ENCODE measurements around the gene DDX20. TPM values are rescaled to one million over a fixed set of nuclear protein-coding genes. Genes with fewer than 3 reads are reported as not detected.
A peak's percentile ranks its signal among the peaks of the same experiment; 100 is the strongest.

The DDX20 gene, protein sequence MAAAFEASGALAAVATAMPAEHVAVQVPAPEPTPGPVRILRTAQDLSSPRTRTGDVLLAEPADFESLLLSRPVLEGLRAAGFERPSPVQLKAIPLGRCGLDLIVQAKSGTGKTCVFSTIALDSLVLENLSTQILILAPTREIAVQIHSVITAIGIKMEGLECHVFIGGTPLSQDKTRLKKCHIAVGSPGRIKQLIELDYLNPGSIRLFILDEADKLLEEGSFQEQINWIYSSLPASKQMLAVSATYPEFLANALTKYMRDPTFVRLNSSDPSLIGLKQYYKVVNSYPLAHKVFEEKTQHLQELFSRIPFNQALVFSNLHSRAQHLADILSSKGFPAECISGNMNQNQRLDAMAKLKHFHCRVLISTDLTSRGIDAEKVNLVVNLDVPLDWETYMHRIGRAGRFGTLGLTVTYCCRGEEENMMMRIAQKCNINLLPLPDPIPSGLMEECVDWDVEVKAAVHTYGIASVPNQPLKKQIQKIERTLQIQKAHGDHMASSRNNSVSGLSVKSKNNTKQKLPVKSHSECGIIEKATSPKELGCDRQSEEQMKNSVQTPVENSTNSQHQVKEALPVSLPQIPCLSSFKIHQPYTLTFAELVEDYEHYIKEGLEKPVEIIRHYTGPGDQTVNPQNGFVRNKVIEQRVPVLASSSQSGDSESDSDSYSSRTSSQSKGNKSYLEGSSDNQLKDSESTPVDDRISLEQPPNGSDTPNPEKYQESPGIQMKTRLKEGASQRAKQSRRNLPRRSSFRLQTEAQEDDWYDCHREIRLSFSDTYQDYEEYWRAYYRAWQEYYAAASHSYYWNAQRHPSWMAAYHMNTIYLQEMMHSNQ
- total RNA-seq = 1 to 10 TPM; 6.1 to 8.8 TPM

DNA sequence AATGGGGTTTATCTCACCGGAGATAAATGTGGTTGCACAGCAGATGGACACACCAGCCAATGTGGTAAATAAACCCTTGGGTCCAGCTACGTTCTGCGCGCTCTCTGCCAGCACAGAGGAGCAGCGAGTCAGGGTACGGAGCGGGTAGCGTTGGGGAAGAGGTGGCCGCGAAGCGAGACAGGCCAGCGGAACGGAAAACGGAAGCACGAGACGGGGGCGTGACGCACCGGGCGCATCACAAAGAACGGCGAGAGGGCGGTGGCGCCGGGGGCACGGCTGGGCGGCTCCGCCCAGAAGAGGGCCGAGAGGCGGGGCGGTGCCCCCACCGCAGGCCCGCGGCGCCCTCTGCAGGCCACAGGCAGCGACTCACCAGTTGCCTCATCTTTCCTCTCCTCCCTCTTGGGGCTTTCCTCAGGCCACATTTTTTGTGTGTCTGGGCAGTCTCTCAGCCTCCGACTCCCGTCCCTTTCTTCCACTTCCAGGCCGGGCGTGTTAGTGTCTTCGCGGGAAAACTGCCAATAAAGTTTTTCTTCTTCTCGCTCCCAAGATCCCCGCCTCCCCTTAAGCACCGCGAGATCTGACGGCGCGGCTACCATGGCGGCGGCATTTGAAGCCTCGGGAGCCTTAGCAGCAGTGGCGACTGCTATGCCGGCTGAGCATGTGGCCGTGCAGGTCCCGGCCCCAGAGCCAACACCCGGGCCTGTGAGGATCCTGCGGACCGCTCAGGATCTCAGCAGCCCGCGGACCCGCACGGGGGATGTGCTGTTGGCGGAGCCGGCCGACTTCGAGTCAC, at the start of gene DDX20:
Gene DDX20, plus strand, starts transcription at position 571 of the 793 bp plus-strand sequence. Its CDS starts 24 bp downstream, at position 595.
- no peaks in the 10 kb centered on the region for H3K9me3 ChIP-seq
- TF ChIP-seq, protein P1, sequence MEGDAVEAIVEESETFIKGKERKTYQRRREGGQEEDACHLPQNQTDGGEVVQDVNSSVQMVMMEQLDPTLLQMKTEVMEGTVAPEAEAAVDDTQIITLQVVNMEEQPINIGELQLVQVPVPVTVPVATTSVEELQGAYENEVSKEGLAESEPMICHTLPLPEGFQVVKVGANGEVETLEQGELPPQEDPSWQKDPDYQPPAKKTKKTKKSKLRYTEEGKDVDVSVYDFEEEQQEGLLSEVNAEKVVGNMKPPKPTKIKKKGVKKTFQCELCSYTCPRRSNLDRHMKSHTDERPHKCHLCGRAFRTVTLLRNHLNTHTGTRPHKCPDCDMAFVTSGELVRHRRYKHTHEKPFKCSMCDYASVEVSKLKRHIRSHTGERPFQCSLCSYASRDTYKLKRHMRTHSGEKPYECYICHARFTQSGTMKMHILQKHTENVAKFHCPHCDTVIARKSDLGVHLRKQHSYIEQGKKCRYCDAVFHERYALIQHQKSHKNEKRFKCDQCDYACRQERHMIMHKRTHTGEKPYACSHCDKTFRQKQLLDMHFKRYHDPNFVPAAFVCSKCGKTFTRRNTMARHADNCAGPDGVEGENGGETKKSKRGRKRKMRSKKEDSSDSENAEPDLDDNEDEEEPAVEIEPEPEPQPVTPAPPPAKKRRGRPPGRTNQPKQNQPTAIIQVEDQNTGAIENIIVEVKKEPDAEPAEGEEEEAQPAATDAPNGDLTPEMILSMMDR (IDR thresholded peaks at IDR 0.05) = peak; percentile 87 to 95
- H3K36me3 ChIP-seq = peaks cover 7% of the 10 kb centered on the region
- peaks cover 0 to 23% of the 10 kb centered on the region in 2 donors for H3K4me1 ChIP-seq
- H3K27me3 ChIP-seq = no peaks in the 10 kb centered on the region
- peak within 1 kb of the TSS; percentile 95 to 96 for H3K27ac ChIP-seq
- H3K4me3 ChIP-seq = peak within 1 kb of the TSS; percentile 62 to 84
- peak; percentile 92 for DNase-seq (ENCODE audit: low spot score)

DNA sequence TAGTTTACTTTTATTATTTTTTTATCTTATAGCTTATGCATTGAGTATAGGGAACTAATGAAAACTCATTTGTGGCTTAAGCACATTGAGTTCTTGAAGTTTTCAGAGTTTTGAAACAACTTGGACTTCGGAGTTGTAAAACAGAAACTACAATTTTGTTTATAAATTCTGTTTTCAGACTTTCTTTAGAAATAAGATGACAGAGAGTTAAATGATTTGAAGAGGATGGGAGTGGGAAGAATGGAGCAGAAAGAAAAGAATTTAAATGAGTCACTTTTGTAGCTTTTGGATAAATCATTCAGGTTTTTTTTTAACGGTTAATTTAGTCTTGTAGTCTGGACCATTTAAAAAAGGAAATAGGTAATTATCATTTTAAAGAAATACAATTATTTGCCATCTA, 48.8 kb upstream of the DDX20 start:
- TF ChIP-seq, protein P1 (IDR thresholded peaks at IDR 0.05) = no peak
- Histone ChIP-seq H3K27ac (no peak overlapping the region), H3K27me3 (no peaks in the 10 kb centered on the region), H3K4me1 (no peaks in the 10 kb centered on the region), H3K36me3 (peaks cover 49% of the 10 kb centered on the region), H3K9me3 (no peaks in the 10 kb centered on the region), H3K4me3 (no peak overlapping the region)
- no peak for DNase-seq (ENCODE audit: low spot score)

DNA sequence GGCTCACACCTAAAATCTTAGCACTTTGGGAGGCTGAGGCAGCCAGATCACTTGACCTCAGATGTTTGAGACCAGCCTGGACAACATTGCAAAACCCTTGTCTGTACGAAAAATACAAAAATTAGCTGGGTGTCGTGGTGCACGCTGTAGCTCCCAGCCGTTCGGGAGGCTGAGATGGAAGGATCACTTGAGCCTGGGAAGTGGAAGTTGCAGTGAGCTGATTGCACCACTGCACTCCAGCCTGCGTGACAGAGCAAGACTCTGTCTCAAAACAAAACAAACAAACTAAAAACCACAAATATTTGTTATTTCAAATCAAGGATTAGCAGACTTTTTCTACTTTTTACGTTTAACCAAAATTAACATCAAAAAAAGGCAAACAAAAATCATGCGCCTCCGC, 47.8 kb upstream of the DDX20 start:
- H3K27ac ChIP-seq = no peak overlapping the region
- peaks cover 49% of the 10 kb centered on the region for H3K36me3 ChIP-seq
- H3K9me3 ChIP-seq = no peaks in the 10 kb centered on the region
- H3K4me1 ChIP-seq = no peaks in the 10 kb centered on the region
- no peaks in the 10 kb centered on the region for H3K27me3 ChIP-seq
- no peak overlapping the region for H3K4me3 ChIP-seq
- no peak for DNase-seq (ENCODE audit: low spot score)
- TF ChIP-seq, protein P1 (IDR thresholded peaks at IDR 0.05) = no peak

DNA sequence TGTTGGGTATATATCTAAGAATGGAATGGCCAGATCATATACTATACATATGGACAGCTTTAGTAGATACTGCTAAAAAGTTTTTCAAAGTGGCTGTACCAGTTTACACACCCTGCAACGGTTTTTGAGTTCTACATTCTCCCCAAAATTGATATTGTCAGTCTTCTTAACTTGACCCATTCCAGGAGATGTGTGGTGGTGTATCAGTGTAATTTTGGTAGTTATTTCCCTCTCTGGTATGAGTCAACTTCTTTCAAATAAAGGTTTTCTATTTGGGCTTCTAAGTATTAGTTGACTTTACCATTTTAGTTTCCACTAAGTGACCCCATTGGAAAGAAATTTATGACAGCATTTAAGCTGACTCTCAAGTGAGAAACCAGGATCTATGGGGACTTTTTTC, 45.7 kb upstream of the DDX20 start:
- DNase-seq (ENCODE audit: low spot score) = no peak
- H3K4me1 ChIP-seq = no peaks in the 10 kb centered on the region
- no peak overlapping the region for H3K27ac ChIP-seq
- TF ChIP-seq, protein P1 (IDR thresholded peaks at IDR 0.05) = no peak
- H3K9me3 ChIP-seq = no peaks in the 10 kb centered on the region
- H3K36me3 ChIP-seq = peaks cover 35% of the 10 kb centered on the region
- H3K4me3 ChIP-seq = no peak overlapping the region
- no peaks in the 10 kb centered on the region for H3K27me3 ChIP-seq

DNA sequence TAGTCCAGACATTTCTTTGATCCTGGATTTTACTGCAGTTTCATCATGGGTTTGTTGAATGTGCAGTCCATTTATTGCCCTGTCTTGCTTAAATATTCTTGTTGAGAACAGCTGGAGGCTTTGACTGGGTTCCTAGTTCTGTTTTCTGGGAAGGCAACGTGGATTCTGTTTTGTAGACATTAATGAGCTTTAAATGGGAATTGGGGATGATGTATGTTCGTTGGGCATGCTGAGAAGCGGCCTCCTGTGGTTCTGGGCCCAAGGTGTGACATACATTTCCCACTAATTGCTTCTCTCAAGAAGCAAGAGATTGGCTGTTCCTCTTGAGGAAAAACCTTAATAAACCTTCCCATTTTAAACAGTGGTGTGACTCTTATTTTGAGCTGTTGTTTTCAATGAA, 39.4 kb upstream of the DDX20 start:
- Histone ChIP-seq H3K27me3 (no peaks in the 10 kb centered on the region), H3K36me3 (peaks cover 4% of the 10 kb centered on the region), H3K4me3 (no peak overlapping the region), H3K27ac (no peak overlapping the region), H3K4me1 (peaks cover 2 to 24% of the 10 kb centered on the region in 2 donors), H3K9me3 (no peaks in the 10 kb centered on the region)
- TF ChIP-seq, protein P1 (IDR thresholded peaks at IDR 0.05) = no peak
- DNase-seq (ENCODE audit: low spot score) = no peak

Data from right atrium auricular region (tissue), 2 donors.